Keratinocyte (primary cell): ENCODE data around the gene URM1. TPM values are rescaled to one million over a fixed set of nuclear protein-coding genes. Genes with fewer than 3 reads are reported as not detected.

Experiments
- DNase-seq: peaks from one replicate; pipeline ENCODE4 v3.0.0-alpha.2; 2011; ENCODE audit warnings: low read depth, missing footprints, low spot score
- FAIRE-seq: peaks from 2 replicates; lab custom pipeline; 2011; peaks lifted over from hg19 to GRCh38; lab: Jason Lieb, UNC
- H2AFZ ChIP-seq: 2 replicates; pipeline ENCODE4 v1.6.0; 2012; ENCODE audit warnings: low read length, control low read depth, inconsistent platforms; ENCODE audit not compliant: control insufficient read depth
- H3K27ac ChIP-seq: 2 replicates; pipeline ENCODE4 v1.5.1; 2011; ENCODE audit warnings: low read length; ENCODE audit not compliant: control insufficient read depth, insufficient read depth
- H3K27me3 ChIP-seq: 3 replicates; pipeline ENCODE4 v1.6.0; 2011; ENCODE audit warnings: low read length; ENCODE audit not compliant: control insufficient read depth, insufficient read depth; ENCODE audit errors: extremely low read depth
- H3K36me3 ChIP-seq, 2 experiments: 2 replicates in 1 of 2; 3 replicates in 1 of 2; pipeline ENCODE4 v1.5.1; 2011; ENCODE audit warnings: low read length in 2 of 2, mild to moderate bottlenecking in 1 of 2; ENCODE audit not compliant: control insufficient read depth in 2 of 2, insufficient read depth in 2 of 2; ENCODE audit errors: extremely low read depth in 1 of 2
- H3K4me1 ChIP-seq: 3 replicates; pipeline ENCODE4 v1.5.1; 2011; ENCODE audit warnings: low read length; ENCODE audit not compliant: control insufficient read depth, insufficient read depth; ENCODE audit errors: extremely low read depth
- H3K4me2 ChIP-seq: 3 replicates; pipeline ENCODE4 v1.6.0; 2011; ENCODE audit warnings: low read depth, low read length; ENCODE audit not compliant: control insufficient read depth, insufficient read depth; ENCODE audit errors: extremely low read depth
- H3K4me3 ChIP-seq, 3 experiments: fragments of 200-600 bp in 1 of 3; sonication (generic) in 1 of 3; 2 replicates in 2 of 3; 3 replicates in 1 of 3; pipeline ENCODE4 v1.5.1; 2011 to 2016; ENCODE audit warnings: low read length in 3 of 3, mild to moderate bottlenecking in 3 of 3, control low read depth in 2 of 3, inconsistent platforms in 1 of 3, low read depth in 1 of 3, mixed read lengths in 1 of 3, mixed run types in 1 of 3, moderate library complexity in 1 of 3; ENCODE audit not compliant: control insufficient read depth in 2 of 3, insufficient read depth in 2 of 3; ENCODE audit errors: extremely low read depth in 1 of 3
- H3K79me2 ChIP-seq: 2 replicates; pipeline ENCODE4 v1.6.0; 2012; ENCODE audit warnings: low read length; ENCODE audit not compliant: control insufficient read depth, insufficient read depth
- H3K9ac ChIP-seq: 3 replicates; pipeline ENCODE4 v1.6.0; 2011; ENCODE audit warnings: low read length; ENCODE audit not compliant: control insufficient read depth, insufficient read depth; ENCODE audit errors: extremely low read depth
- H3K9me1 ChIP-seq: 3 replicates; pipeline ENCODE4 v1.6.0; 2011; ENCODE audit warnings: low read length; ENCODE audit not compliant: control insufficient read depth, insufficient read depth; ENCODE audit errors: extremely low read depth
- H3K9me3 ChIP-seq: 2 replicates; pipeline ENCODE4 v1.5.1; 2012; ENCODE audit warnings: low read depth, low read length; ENCODE audit not compliant: control insufficient read depth
- H4K20me1 ChIP-seq: 3 replicates; pipeline ENCODE4 v1.6.0; 2011; ENCODE audit warnings: low read length; ENCODE audit not compliant: control insufficient read depth, insufficient read depth; ENCODE audit errors: extremely low read depth
- EZH2 ChIP-seq: IDR thresholded peaks from one replicate; pipeline ENCODE4 v1.6.1; 2012; ENCODE audit warnings: inconsistent platforms, mild to moderate bottlenecking, low read length, moderate library complexity
- dilution Hi-C: fragments of 300-500 bp; cut with MboI; formaldehyde crosslinking; loops from one replicate; pipeline ENCODE4 v1.7.0; 2020; ENCODE audit warnings: low sequenced_read_pairs; ENCODE audit not compliant: extremely low pct_ligation_motif_present
- polyA plus RNA-seq, 5 experiments: library from polyadenylated mRNA; depleted of rRNA in 3 of 5; stranded (reverse) in 3 of 5; stranded (forward) in 1 of 5; unstranded in 1 of 5; fragments of >200 nt; gene quantifications; 1 replicate in 1 of 5; 2 replicates in 3 of 5; 3 replicates in 1 of 5; pipeline versions ENCODE4 v1.2.1 to v1.2.3, GENCODE V29; 2011 to 2012; ENCODE audit warnings: missing spikeins in 2 of 5, low read depth in 1 of 5, low replicate concordance in 1 of 5
- TF ChIP-seq, protein P1 (sequence below), 3 experiments: IDR thresholded peaks in 1 of 3; conservative IDR thresholded peaks in 1 of 3; optimal IDR thresholded peaks in 1 of 3; 2 replicates in 2 of 3; 3 replicates in 1 of 3; pipeline versions ENCODE3 to v1.5.1; 2011; ENCODE audit warnings: low read length in 3 of 3, mild to moderate bottlenecking in 3 of 3, moderate library complexity in 2 of 3, control low read depth in 1 of 3, inconsistent platforms in 1 of 3; ENCODE audit not compliant: insufficient read depth in 2 of 3; ENCODE audit errors: extremely low read depth in 1 of 3

URM1 gene
- polyA plus RNA-seq, 1 donor (not counting 4 experiments of a cell fraction or from before 2014, with no cell fraction given): 29.1 TPM

DNA sequence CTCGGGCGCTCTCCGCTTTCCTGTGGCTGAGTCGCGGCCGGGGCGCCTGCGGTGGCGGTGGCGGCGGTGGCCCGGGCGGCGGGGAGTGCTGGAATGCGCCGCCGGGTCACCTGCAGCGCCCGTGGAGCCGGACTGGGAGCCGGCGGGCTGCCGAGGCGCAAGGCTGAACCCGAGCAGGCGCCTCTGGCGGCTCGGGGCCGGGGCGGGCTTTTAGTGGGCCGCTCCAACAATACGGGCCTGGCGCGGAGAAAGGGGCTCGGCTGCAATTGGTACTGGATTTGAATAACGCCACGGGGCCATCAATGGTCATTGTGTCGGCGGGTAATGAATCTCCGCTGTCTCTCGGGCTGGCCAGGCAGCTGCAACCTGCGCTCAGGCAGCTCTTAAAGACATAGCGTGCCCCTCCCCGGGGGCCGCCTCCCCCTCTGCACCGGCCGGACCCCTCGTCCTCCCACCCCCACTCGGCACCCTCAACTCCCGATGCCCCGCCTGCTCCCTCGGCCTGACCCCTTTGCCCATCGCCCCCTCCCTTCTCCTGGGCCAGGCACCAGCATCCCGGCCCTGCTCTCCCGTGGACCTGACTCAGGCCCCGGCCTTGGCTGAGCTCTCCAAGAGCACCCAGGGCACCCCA, 22.1 kb downstream of the URM1 start:
- dilution Hi-C loops: no loop called here
- FAIRE-seq (no peak), DNase-seq (no peak)
- Histone ChIP-seq H3K79me2 (no peaks in the 10 kb centered on the region), H3K9me3 (no peaks in the 10 kb centered on the region), H3K4me2 (no peak overlapping the region), H3K4me1 (peaks cover 7% of the 10 kb centered on the region), H2AFZ (no peak overlapping the region), H3K27ac (no peak overlapping the region), H3K9ac (no peak overlapping the region), H3K9me1 (no peaks in the 10 kb centered on the region), H3K4me3 (no peak overlapping the region), H4K20me1 (no peaks in the 10 kb centered on the region), H3K36me3 (peaks cover 9 to 12% of the 10 kb centered on the region in 2 experiments), H3K27me3 (peaks cover 16% of the 10 kb centered on the region)
- TF ChIP-seq, protein P1, sequence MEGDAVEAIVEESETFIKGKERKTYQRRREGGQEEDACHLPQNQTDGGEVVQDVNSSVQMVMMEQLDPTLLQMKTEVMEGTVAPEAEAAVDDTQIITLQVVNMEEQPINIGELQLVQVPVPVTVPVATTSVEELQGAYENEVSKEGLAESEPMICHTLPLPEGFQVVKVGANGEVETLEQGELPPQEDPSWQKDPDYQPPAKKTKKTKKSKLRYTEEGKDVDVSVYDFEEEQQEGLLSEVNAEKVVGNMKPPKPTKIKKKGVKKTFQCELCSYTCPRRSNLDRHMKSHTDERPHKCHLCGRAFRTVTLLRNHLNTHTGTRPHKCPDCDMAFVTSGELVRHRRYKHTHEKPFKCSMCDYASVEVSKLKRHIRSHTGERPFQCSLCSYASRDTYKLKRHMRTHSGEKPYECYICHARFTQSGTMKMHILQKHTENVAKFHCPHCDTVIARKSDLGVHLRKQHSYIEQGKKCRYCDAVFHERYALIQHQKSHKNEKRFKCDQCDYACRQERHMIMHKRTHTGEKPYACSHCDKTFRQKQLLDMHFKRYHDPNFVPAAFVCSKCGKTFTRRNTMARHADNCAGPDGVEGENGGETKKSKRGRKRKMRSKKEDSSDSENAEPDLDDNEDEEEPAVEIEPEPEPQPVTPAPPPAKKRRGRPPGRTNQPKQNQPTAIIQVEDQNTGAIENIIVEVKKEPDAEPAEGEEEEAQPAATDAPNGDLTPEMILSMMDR (optimal IDR thresholded peaks at IDR 0.05 in 1 of 3, IDR thresholded peaks at IDR 0.05 in 1 of 3, conservative IDR thresholded peaks at IDR 0.05 in 1 of 3; ENCODE audit: extremely low read depth in 1 of 3, insufficient read depth in 2 of 3, low read length in 3 of 3): no peak
- no peak for TF ChIP-seq EZH2

DNA sequence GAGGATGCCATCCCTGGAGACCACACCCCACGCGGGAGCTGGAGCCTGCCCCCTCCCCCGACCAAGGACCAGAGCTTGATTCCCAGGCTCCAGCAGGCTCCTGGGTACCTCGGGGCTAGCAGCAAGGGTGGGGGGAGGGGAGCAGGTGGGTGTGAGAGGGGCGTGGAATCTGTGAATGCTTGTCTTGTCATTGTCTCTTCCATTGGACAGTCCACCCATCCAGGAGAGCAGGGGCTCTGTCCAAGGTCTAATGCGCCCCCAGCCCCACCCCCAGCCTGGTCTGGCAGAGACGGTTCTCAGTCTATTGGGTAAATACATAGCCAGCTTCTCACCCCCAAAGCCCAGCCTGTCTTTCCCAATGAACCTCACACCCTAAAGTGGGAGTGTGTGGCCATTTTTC, 22.8 kb downstream of the URM1 start:
- TF ChIP-seq, protein P1 (optimal IDR thresholded peaks at IDR 0.05 in 1 of 3, IDR thresholded peaks at IDR 0.05 in 1 of 3, conservative IDR thresholded peaks at IDR 0.05 in 1 of 3; ENCODE audit: extremely low read depth in 1 of 3, insufficient read depth in 2 of 3, low read length in 3 of 3): no peak
- TF ChIP-seq EZH2: no peak
- Histone ChIP-seq H3K27ac (no peak overlapping the region), H3K9me3 (no peaks in the 10 kb centered on the region), H3K27me3 (peaks cover 16% of the 10 kb centered on the region), H2AFZ (no peak overlapping the region), H3K79me2 (no peaks in the 10 kb centered on the region), H3K36me3 (peaks cover 2 to 5% of the 10 kb centered on the region in 2 experiments), H3K4me2 (no peak overlapping the region), H3K4me3 (no peak overlapping the region), H3K9me1 (no peaks in the 10 kb centered on the region), H4K20me1 (no peaks in the 10 kb centered on the region), H3K9ac (no peak overlapping the region), H3K4me1 (peaks cover 7% of the 10 kb centered on the region)
- DNase-seq: no peak
- dilution Hi-C loops: no loop called here
- no peak for FAIRE-seq
